ENCODE data around the gene ATAD3C.

GRCh38 chr1:1427820-1428148 lies 21.7 kb upstream of the ATAD3C start:
- TF ChIP-seq POLR2A (IDR thresholded peaks at IDR 0.05; ENCODE audit: low read depth, low read length): no peak
- no peak for TF ChIP-seq CTCF (conservative IDR thresholded peaks at IDR 0.05; ENCODE audit: low read depth, low read length)
- TF ChIP-seq CEBPB (IDR thresholded peaks at IDR 0.05; ENCODE audit: low read depth, low read length): no peak
- no peak for TF ChIP-seq BHLHE40 (IDR thresholded peaks at IDR 0.05; ENCODE audit: low read depth, low read length)
